ENCODE results near the gene EML6.
A peak's percentile ranks its signal among the peaks of the same experiment; 100 is the strongest.

EML6 gene

DNA sequence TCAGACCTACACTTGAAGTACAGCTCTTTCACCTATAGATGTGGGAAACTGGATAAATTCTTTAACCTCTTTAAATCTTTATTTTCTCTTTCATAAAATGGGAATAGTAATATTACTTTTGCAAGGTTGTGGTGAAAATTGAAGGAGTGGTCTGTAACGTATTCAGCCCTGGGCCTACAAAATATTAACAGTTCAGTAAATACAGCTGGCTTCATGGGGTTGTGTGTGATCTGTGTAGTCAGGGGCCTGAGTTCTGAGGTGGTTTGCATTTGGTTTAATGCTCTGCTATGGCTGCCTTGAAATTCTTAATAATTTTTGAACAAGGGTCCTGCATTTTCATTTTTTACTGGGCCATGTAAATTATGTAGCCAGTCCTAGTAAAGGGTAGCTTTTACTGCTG lies 16.8 kb upstream of the EML6 start:
- no peak for DNase-seq (ENCODE audit: low read depth in 2 of 2)

GRCh38 chr2:54708584-54709335 lies 14.7 kb upstream of the EML6 start:
- DNase-seq (ENCODE audit: low read depth in 2 of 2) = no peak

DNA sequence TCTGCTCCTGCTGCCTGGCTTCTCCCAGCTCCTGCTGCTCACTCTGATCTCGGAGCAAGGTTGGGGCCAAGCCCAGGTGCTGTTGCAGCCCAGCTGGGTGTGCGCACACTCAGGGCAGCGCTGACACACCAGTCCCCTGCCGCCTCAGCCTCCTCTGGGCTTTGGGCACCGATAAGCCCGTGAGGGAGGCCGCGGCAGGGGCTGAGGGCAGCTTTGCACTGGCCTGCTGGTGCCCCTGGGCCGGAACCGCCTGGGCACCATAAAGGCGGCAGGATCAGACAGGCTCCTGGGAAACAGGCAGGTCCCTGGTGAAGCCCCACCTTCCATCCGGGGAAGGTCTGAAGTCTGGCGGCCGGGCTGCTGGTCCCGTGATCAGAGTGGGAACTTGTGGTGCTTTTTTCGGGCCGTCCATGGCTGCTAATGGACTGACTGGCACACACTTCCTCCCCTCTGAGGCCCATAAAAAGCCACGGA lies 14.1 kb upstream of the EML6 start:
- DNase-seq (ENCODE audit: low read depth in 2 of 2) = no peak

DNA sequence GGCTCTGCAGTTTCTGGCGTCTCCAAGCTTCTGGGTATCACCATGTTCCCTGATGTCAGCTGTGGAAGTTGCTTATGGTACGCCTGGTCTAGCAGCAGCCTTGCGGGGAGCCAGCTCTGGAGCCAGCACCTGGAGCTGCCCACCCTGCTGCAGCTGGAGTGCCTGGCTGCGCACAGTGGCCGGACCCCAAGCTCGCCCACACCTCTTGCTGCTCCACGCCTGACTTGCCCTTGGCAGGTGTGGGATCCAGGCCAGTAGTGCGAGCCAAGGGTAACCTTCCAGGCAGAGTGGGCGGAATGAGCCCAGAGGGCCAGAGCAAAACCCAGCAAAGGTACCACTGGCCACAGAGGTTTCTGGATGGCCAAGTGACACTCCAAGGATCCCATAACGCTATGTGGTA lies 13.2 kb upstream of the EML6 start:
- no peak for DNase-seq (ENCODE audit: low read depth in 2 of 2)

- no peak for DNase-seq (ENCODE audit: low read depth in 2 of 2)
Measured at GRCh38 chr2:54712516-54712915, 10.9 kb upstream of the EML6 start.

DNA sequence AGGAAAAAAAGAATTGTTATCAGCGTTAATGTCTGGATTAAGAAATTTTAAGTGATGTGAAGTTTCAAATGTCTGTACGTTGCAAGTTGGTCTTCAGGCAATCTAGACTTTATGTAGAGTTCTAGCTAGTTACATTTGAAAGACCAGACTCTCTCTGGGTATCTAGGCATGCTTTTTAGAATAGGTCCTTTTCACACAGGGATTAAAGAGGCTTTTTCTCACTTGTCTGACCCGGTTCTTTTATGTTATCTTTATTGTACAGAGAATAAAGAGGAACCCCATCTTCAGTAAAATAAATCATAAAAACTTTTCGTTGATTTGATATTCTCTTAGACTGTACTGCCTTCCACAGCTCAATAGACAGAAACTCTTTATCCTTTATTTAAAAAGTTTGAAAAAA lies 8.5 kb upstream of the EML6 start:
- no peak for DNase-seq (ENCODE audit: low read depth in 2 of 2)

- DNase-seq (ENCODE audit: low read depth in 2 of 2) = no peak
Measured at GRCh38 chr2:54716375-54716774, 7.1 kb upstream of the EML6 start.

DNA sequence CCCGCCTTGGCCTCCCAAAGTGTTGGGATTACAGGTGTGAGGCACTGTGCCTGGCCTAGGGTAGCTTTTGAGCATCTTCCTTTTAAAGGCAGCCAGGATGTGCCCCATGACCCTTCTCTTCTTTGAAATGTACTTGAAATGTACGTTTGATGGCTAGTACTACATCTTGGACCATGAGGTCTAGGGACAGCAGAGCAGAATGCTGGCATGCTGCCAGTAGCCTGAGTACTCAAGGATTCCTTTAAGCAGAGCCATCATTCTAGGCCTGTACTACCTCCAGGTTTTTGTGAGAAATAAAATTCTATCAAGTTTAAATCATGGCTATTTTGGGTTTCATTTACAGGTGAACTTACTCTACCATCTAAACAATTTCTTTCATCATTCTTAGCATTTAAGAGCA lies 2.9 kb upstream of the EML6 start:
- no peak for DNase-seq (ENCODE audit: low read depth in 2 of 2)

DNA sequence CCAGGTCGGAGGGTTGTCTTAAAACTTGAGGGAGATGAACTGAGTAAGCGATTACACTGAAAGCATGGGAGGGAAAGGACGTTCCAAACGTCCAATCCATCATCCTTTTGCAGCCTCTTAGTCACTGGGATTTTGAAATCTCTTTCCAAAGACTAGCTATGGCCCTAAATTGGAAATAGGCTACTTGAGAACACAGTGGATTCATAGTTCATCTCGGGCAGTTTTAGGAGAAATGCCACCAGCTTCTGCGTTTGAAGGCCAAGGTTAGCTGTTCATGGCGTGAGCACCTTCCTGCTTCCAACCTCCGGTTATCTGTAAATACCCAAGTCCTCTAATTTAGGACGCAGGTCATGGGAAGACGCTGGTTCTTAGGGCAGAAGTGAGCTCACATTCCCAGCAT lies 821 bp upstream of the EML6 start:
- DNase-seq (ENCODE audit: low read depth in 2 of 2) = peak in 1 of 2 experiments; percentile 25

DNA sequence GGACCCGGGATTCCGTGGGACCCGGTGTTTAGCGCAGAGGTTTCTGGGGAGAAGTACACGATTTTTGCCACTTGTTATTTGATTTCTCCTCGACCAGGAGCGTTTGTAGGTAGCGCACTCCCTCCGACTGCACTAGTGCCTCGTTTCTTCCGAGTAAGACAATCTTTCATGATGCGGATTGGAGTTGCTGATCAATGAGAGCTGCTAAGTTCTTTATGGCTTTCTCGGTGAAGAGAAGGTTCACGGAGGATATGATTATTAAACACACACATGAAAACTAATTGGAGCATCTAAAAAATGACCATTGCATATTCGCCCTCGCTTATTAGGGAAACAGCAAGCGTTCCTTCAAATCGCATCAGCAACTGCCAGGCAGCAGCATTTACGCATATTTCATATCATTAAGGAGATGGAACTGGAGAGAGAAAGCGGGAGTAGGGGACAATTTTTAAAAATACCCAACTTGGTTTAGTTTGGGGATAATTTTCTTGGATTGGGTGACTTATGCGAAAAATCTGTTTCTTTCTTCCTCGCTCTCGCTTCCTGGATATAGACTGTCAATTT lies 616 bp downstream of the EML6 start:
- DNase-seq (ENCODE audit: low read depth in 2 of 2) = no peak

DNA sequence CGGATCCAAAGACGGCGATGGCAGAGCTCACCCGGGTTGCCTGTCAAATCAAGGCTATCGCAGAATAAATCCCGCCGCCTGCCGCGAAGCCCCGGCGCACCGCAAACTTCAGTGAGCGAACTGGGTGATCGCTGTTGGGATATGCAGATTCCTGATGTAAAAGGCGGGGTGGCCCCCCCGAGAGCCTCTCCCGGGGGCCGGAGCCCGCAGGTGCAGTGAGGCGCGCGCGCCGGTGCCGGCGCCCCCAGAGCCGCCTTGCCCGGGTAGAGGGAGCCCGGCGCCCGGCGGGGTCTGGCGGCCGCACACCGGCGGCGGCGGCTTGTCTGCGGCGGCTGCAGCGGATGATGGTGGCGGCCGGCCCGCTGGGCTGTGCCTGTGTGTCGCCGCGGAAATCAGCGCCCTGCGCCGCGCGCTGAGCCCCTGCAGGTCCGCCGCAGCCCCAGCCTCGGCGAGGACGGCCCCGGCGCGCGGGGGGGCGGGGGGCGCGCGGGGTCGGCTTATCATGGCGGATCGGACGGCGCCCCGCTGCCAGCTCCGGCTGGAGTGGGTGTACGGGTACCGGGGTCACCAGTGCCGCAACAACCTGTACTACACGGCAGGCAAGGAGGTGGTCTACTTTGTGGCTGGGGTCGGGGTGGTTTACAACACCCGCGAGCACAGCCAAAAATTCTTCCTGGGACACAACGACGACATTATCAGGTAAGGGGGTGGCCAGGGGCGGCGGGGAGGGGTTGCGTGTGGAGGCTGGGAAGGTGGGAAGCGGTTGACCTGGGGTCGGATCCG lies 1.3 kb downstream of the EML6 start:
- no peak for DNase-seq (ENCODE audit: low read depth in 2 of 2)

- DNase-seq (ENCODE audit: low read depth in 2 of 2) = no peak
Measured at GRCh38 chr2:54725343-54726099, 2.1 kb downstream of the EML6 start.

DNA sequence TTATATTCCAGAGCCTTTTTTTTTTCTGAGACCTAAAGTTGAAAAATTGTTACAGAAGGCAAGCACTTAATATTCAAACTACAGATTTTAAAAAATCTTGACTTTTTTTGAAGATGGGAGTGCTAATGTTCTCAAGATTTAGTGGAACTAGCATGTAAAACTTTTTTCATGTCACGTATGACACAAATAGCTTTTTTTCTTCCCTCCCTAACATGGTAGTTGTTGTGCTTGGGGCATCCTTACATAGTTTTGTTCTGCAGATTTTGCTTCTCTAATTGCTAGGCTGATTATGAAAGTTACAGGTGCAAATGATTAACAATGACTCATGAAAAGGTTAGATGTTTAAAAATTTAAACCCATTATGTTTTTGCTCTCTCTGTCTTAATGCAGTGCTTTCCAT lies 3.0 kb downstream of the EML6 start:
- DNase-seq (ENCODE audit: low read depth in 2 of 2) = no peak

DNA sequence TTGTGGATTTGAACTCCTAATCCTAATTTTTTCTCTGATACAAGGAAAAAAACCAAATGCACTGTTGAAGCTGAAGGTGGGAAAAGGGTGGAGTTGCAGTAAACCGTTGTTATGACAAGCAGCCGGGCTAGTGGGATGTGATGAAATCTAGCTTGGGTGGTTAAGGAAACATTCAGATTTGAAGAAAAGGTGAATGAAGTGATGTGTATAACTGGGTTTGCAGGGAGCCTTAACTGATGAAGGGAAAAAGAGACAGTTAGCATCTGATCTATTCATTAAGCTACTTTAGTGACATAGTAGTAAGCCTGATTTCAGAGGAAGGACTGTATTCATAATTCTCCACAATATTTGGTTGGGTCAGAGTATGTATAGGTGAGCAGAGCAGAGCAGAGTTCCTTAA lies 3.5 kb downstream of the EML6 start:
- no peak for DNase-seq (ENCODE audit: low read depth in 2 of 2)

- peak; percentile 56 to 62 for DNase-seq (ENCODE audit: low read depth in 2 of 2)
Measured at GRCh38 chr2:54728669-54729120, 5.2 kb downstream of the EML6 start.

- DNase-seq (ENCODE audit: low read depth in 2 of 2) = no peak
Measured at GRCh38 chr2:54735636-54736035, 12.2 kb downstream of the EML6 start.

GRCh38 chr2:54738281-54738680 lies 14.8 kb downstream of the EML6 start:
- no peak for DNase-seq (ENCODE audit: low read depth in 2 of 2)

GRCh38 chr2:54740333-54740732 lies 16.9 kb downstream of the EML6 start:
- no peak for DNase-seq (ENCODE audit: low read depth in 2 of 2)

DNA sequence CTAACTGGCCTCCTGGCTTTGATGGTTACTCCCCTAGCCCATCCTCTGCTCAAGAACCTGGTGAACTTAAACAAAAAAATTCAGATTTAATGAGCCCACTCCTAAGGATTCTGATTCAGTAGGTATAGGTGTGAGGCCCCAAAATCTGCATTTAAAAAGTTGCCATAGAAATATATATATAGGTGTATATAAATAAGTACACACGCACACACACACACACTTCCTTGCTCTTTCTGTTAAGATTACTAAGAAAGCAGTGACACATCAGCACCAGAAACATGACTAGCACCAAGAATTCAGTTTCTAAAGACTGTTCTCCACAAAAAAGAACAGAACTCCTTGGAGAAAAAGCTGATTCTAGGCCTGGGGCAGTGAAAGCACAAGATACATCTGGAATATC lies 17.8 kb downstream of the EML6 start:
- no peak for DNase-seq (ENCODE audit: low read depth in 2 of 2)

DNA sequence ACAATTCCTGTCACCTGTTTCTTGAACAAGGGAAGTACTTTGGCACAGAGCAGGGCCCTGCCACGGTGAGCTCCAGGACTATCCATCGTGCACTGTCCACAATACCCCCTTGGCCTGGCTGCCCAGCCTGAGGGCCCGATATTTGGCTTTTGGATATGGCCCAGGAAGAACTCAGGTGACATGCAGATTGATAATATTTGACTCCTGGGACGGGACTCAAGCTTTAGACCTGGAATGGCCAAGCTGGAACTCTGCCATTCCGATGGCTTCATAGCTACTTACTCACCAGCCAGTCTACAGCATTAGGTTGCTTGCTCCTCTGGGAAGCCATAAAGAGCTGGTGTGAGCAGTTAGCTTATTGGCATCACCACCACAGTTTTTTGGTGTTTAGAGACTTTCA lies 26.6 kb downstream of the EML6 start:
- DNase-seq (ENCODE audit: low read depth in 2 of 2) = no peak

- no peak for DNase-seq (ENCODE audit: low read depth in 2 of 2)
Measured at GRCh38 chr2:54752439-54752838, 29.0 kb downstream of the EML6 start.

Measured in fibroblast of skin of left quadriceps (primary cell).